ENCODE data around the gene GFAP.

The GFAP gene

GRCh38 chr17:44899074-44899782, 16.1 kb downstream of the GFAP start, which contains the start of gene EFTUD2:
EFTUD2 (minus strand) TSS chr17:44899445; CDS start chr17:44894521, 4,924 bp downstream.
- DNase-seq: peak; percentile 93
- peak; percentile 91 for ATAC-seq

- DNase-seq (peak; percentile 33), ATAC-seq (no peak)
Measured at GRCh38 chr17:44898768-44899073, 16.6 kb downstream of the GFAP start.

GRCh38 chr17:44894642-44895041, 20.7 kb downstream of the GFAP start:
- no peak for DNase-seq
- no peak for ATAC-seq

GRCh38 chr17:44892250-44892649, 23.1 kb downstream of the GFAP start:
- DNase-seq (no peak), ATAC-seq (no peak)

GRCh38 chr17:44889003-44889402, 26.3 kb downstream of the GFAP start:
- ATAC-seq (no peak), DNase-seq (no peak)

- ATAC-seq: no peak
- DNase-seq: no peak
Measured at GRCh38 chr17:44887971-44888954, 27.0 kb downstream of the GFAP start.

GRCh38 chr17:44887016-44887415, 28.3 kb downstream of the GFAP start:
- ATAC-seq (no peak), DNase-seq (no peak)

- ATAC-seq: no peak
Measured at GRCh38 chr17:44884941-44885340, 30.4 kb downstream of the GFAP start.

GRCh38 chr17:44881145-44881544, 34.2 kb downstream of the GFAP start:
- DNase-seq (no peak), ATAC-seq (no peak)

More at GRCh38 chr17:44884941-44885340, 30.4 kb downstream of the GFAP start:
- DNase-seq: no peak

- DNase-seq: no peak
- no peak for ATAC-seq
Measured at GRCh38 chr17:44880062-44880461, 35.2 kb downstream of the GFAP start.

- DNase-seq (no peak), ATAC-seq (no peak)
Measured at GRCh38 chr17:44879376-44879775, 35.9 kb downstream of the GFAP start.

GRCh38 chr17:44878627-44879221, 36.6 kb downstream of the GFAP start:
- DNase-seq: peak; percentile 21
- no peak for ATAC-seq

GRCh38 chr17:44877121-44877520, 38.2 kb downstream of the GFAP start:
- no peak for ATAC-seq
- no peak for DNase-seq

GRCh38 chr17:44875761-44876160, 39.5 kb downstream of the GFAP start:
- DNase-seq (no peak), ATAC-seq (no peak)

- ATAC-seq (no peak), DNase-seq (no peak)
Measured at GRCh38 chr17:44872131-44872768, 43.0 kb downstream of the GFAP start.

GRCh38 chr17:44871556-44871955, 43.7 kb downstream of the GFAP start:
- DNase-seq (no peak), ATAC-seq (no peak)

GRCh38 chr17:44867841-44868240, 47.5 kb downstream of the GFAP start:
- DNase-seq (no peak), ATAC-seq (no peak)

- no peak for DNase-seq
- ATAC-seq: no peak
Measured at GRCh38 chr17:44865931-44866330, 49.4 kb downstream of the GFAP start.

- ATAC-seq: peak; percentile 55
- peak; percentile 75 for DNase-seq
Measured at GRCh38 chr17:44865231-44865660, 50.1 kb downstream of the GFAP start.

- DNase-seq (no peak), ATAC-seq (no peak)
Measured at GRCh38 chr17:44864831-44865230, 50.5 kb downstream of the GFAP start.

- DNase-seq (no peak), ATAC-seq (no peak)
Measured at GRCh38 chr17:44863061-44863918, 52.0 kb downstream of the GFAP start.

All from stimulated activated naive CD8-positive, alpha-beta T cell treated with anti-CD3 and anti-CD28 coated beads, Interleukin-15, Interleukin-2, amounts not matched to agents 100 U/mL and 50 U/mL, for 24 hours (primary cell).